GM23248 (cell line): ENCODE results near the gene SND1.

Experiments
- EZH2 ChIP-seq: fragments of 200-600 bp; sonication (generic); IDR thresholded peaks from 2 replicates; pipeline ENCODE4 v1.6.1; 2018; ENCODE audit warnings: antibody characterized with exemption, mild to moderate bottlenecking; ENCODE audit not compliant: insufficient read depth, poor library complexity, severe bottlenecking
- EZH2phosphoT487 ChIP-seq: fragments of 200-600 bp; sonication (generic); IDR thresholded peaks from 2 replicates; pipeline ENCODE4 v1.6.1; 2018; ENCODE audit warnings: antibody characterized with exemption, moderate library complexity, mild to moderate bottlenecking, low read depth; ENCODE audit not compliant: insufficient read depth

- TF ChIP-seq EZH2 (no peak), EZH2phosphoT487 (no peak)
Measured at GRCh38 chr7:128054511-128054910, 402.5 kb downstream of the SND1 start.
